Lung (tissue), 12 donors: ENCODE data around the gene DNAJC8. TPM values are rescaled to one million over a fixed set of nuclear protein-coding genes. Genes with fewer than 3 reads are reported as not detected.
A peak's percentile ranks its signal among the peaks of the same experiment; 100 is the strongest.

Source experiments
- ATAC-seq: fragments of 200-7000 bp; cut with Tn5 transposase; one replicate; pipeline ENCODE4 v1.9.1; 2020; ENCODE audit warnings: moderate number of reproducible peaks; ENCODE audit not compliant: insufficient read depth, low FRiP score
- DNase-seq, 3 donors: peaks; one replicate each; pipeline ENCODE4 v3.0.0-alpha.2; 2013 to 2017
- H3K27ac ChIP-seq, 2 donors: one replicate each; pipeline ENCODE4 v1.5.1; 2013; ENCODE audit warnings: mild to moderate bottlenecking in 2 of 2, moderate library complexity in 2 of 2, control low read depth in 1 of 2, inconsistent platforms in 1 of 2, low read depth in 1 of 2, low read length in 1 of 2
- H3K27me3 ChIP-seq, 3 donors: one replicate each; pipeline ENCODE4 v1.5.1; 2013; ENCODE audit warnings: low read length in 2 of 3; ENCODE audit not compliant: control insufficient read depth in 3 of 3, insufficient read depth in 3 of 3
- H3K36me3 ChIP-seq, 4 donors: one replicate each; pipeline ENCODE4 v1.5.1; 2013; ENCODE audit warnings: low read length in 4 of 4, mild to moderate bottlenecking in 1 of 4, moderate library complexity in 1 of 4; ENCODE audit not compliant: control insufficient read depth in 4 of 4, insufficient read depth in 4 of 4
- H3K4me1 ChIP-seq, 5 donors: one replicate each; pipeline ENCODE4 v1.5.1; 2013; ENCODE audit warnings: low read length in 5 of 5, mild to moderate bottlenecking in 2 of 5, moderate library complexity in 1 of 5; ENCODE audit not compliant: control insufficient read depth in 5 of 5, insufficient read depth in 5 of 5
- H3K4me3 ChIP-seq: one replicate; pipeline ENCODE4 v1.5.1; 2013; ENCODE audit warnings: mild to moderate bottlenecking, control low read depth, moderate library complexity
- H3K9ac ChIP-seq, 2 donors: one replicate each; pipeline ENCODE4 v1.5.1; 2013; ENCODE audit warnings: low read length in 2 of 2, control low read depth in 1 of 2; ENCODE audit not compliant: insufficient read depth in 1 of 2
- H3K9me3 ChIP-seq, 4 donors: one replicate each; pipeline ENCODE4 v1.5.1; 2013; ENCODE audit warnings: low read length in 3 of 4, mild to moderate bottlenecking in 1 of 4, moderate library complexity in 1 of 4; ENCODE audit not compliant: control insufficient read depth in 4 of 4, insufficient read depth in 3 of 4
- CTCF ChIP-seq: IDR thresholded peaks from 2 replicates; pipeline ENCODE4 v1.5.1; 2012; ENCODE audit warnings: mild to moderate bottlenecking; ENCODE audit errors: control extremely low read depth, extremely low read depth
- WGBS, 2 donors: extraction: QIAGEN DNeasy Blood & Tissue Kit; methylation state at CpG; one replicate each; pipeline ENCODE4 v1.1.7; 2013; 5-methylcytosine and 5-hydroxymethylcytosine counted together
- polyA plus RNA-seq, 2 donors: library from polyadenylated mRNA; stranded (reverse); fragments of 200-250 nt; gene quantifications; one replicate each; pipeline ENCODE4 v1.2.1, GENCODE V29; 2013
- total RNA-seq, 2 donors: library from RNA; depleted of rRNA in 1 of 2; stranded (reverse); fragments of >200 nt in 1 of 2; gene quantifications; one replicate each; pipeline ENCODE4 v1.2.1, GENCODE V29; 2014 to 2021
- donor health status: control.
- donor health status: control.
- donor health status: Bipolar disorder and iron deficiency.
- donor health status: healthy.
- donor health status: DM: yes; HTN: yes; CAD: no.

The DNAJC8 gene
- total and polyA plus RNA-seq, 4 donors, result 38.9 to 84.0 (median 65.8) TPM

GRCh38 chr1:28163496-28164161 lies 69.2 kb downstream of the DNAJC8 start:
- H3K4me1 ChIP-seq, result peaks cover 0 to 21% (median 5%) of the 10 kb centered on the region in 5 donors
- H3K27me3 ChIP-seq, result no peaks in the 10 kb centered on the region
- H3K9ac ChIP-seq, result no peak overlapping the region
- DNase-seq, result peak; percentile 64 to 80 (median 68)
- ATAC-seq, result peak; percentile 5
- no peaks in the 10 kb centered on the region for H3K36me3 ChIP-seq
- peaks cover 0 to 2% (median 0%) of the 10 kb centered on the region in 4 donors for H3K9me3 ChIP-seq
- H3K27ac ChIP-seq, result peak overlapping the region in 1 of 2 donors; percentile 6
- no peak overlapping the region for H3K4me3 ChIP-seq
- TF ChIP-seq CTCF, result no peak
- WGBS, 2 donors, result 60 to 77% methylated on average over 4 of the region's 4 CpGs

DNA sequence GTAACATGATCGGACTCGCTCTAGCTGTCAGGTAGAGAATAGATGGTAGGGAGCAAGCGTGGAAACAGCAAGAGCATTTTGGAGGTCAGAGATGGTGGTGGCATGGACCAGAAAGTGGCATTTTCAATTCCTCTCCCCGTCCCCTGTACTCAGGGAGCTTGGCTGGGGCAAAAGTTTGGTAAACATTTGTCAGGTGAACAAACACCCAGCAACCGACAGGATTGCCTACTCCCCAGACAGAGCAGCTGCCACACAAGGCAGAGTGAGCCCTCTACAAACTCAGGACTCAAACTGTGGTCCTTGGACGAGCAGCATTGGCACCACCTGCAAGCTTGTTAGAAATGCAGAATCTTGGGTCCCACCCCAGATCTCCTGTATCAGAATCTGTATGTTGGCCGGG lies 70.7 kb downstream of the DNAJC8 start:
- no peaks in the 10 kb centered on the region for H3K27me3 ChIP-seq
- H3K36me3 ChIP-seq, result no peaks in the 10 kb centered on the region
- TF ChIP-seq CTCF, result no peak
- H3K9ac ChIP-seq, result no peak overlapping the region
- H3K4me1 ChIP-seq, result peaks cover 0 to 21% (median 5%) of the 10 kb centered on the region in 5 donors
- ATAC-seq (no peak), DNase-seq (no peak)
- H3K27ac ChIP-seq, result peak overlapping the region in 1 of 2 donors; percentile 60
- WGBS, 2 donors, result 84 to 91% methylated on average over 7 of the region's 7 CpGs
- no peak overlapping the region for H3K4me3 ChIP-seq
- peaks cover 0 to 2% (median 0%) of the 10 kb centered on the region in 4 donors for H3K9me3 ChIP-seq

DNA sequence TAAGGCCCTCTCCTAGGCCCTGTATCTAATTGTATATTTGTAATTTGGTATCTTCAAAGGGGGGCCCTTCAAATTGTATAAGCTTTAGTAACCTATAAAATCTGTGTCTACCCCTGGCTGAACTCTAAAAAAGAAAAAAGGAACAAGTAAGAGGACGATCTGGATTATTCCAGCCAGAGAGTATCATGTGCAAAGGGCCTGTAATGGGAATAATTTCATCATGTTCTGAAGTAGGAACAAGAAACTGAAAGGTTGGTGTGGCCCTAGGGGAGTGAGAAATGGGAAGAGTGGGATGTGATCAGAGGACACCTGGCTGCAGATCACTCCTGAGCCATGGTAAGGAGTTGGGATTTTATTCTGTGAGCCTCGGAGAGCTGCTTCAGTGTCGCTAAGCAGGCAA lies 71.1 kb downstream of the DNAJC8 start:
- Histone ChIP-seq H3K36me3 (no peaks in the 10 kb centered on the region), H3K27ac (peak overlapping the region in 1 of 2 donors; percentile 69), H3K27me3 (no peaks in the 10 kb centered on the region), H3K9ac (no peak overlapping the region), H3K4me1 (peaks cover 0 to 23% (median 5%) of the 10 kb centered on the region in 5 donors), H3K9me3 (peaks cover 0 to 2% (median 0%) of the 10 kb centered on the region in 4 donors), H3K4me3 (no peak overlapping the region)
- no peak for TF ChIP-seq CTCF
- ATAC-seq, result no peak
- no peak for DNase-seq
- WGBS, 2 donors, result 78 to 87% methylated on average over 3 of the region's 3 CpGs
